Breast epithelium (tissue), 3 donors: ENCODE data around the gene ZNF529.

Source experiments
- CTCF ChIP-seq, 3 donors: fragments of 450-650 bp; IDR thresholded peaks; one replicate each; pipeline ENCODE4 v1.5.1; 2016 to 2017; ENCODE audit warnings: antibody characterized with exemption in 3 of 3, mild to moderate bottlenecking in 3 of 3, moderate library complexity in 3 of 3
- POLR2AphosphoS5 ChIP-seq, 3 donors: sonication (generic); formaldehyde crosslinking; IDR thresholded peaks; one replicate each; pipeline ENCODE4 v1.6.1; 2017; ENCODE audit warnings: antibody characterized with exemption in 3 of 3

- TF ChIP-seq CTCF (IDR thresholded peaks at IDR 0.05) = no peak
- no peak for TF ChIP-seq POLR2AphosphoS5 (IDR thresholded peaks at IDR 0.05)
These were observed 6.2 kb upstream of the ZNF529 start for GRCh38 chr19:36579255-36579654.
